ENCODE results near the gene NADK.
A peak's percentile ranks its signal among the peaks of the same experiment; 100 is the strongest.

Gene NADK

DNA sequence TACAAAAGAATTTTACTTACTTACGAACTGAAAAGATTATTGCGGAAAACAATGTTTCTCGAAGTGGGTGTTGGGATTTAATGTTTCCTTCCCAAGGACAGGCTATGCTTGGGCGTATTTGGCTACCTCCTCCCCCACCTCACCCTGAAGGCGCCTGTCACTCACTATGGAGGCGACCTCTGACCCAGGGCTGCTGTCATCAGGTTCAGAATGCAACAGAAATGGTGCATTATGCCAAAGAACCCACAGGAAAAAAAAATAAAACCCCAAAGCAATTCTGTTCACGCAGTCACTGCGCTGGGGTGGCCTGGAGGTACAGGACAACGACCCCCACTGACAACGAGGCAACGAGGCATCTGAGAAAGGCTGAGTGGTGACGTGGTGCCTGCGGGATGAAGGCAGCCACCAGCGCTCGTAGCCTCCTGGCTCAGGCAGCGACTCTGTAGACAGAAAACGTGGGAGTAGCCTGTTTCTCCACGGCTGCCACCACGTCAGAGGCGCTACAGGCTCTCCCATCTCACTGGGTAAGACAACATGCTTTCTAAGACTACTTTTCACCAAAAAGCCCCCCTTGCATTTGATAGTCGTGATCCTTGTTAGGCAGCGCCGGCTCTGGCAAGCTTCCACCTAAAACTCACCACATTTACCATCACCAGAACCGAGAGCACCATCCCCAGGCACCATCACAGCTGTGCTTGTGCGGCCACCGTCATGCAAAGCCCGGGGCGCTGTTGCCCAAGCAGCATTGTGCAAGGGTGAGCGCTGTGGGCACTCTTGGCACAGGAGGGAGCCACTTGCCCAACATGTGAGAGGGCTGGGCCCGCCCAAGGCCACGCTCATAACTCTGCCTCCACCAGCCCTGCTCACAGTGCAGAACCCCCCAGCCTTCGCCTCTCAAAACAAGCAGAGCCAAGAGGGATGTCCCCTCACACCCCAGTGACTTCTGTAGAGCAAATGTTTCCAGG, 14.3 kb downstream of the NADK start:
- peak; percentile 42 for DNase-seq (ENCODE audit: low read depth)
- TF ChIP-seq, protein P1, sequence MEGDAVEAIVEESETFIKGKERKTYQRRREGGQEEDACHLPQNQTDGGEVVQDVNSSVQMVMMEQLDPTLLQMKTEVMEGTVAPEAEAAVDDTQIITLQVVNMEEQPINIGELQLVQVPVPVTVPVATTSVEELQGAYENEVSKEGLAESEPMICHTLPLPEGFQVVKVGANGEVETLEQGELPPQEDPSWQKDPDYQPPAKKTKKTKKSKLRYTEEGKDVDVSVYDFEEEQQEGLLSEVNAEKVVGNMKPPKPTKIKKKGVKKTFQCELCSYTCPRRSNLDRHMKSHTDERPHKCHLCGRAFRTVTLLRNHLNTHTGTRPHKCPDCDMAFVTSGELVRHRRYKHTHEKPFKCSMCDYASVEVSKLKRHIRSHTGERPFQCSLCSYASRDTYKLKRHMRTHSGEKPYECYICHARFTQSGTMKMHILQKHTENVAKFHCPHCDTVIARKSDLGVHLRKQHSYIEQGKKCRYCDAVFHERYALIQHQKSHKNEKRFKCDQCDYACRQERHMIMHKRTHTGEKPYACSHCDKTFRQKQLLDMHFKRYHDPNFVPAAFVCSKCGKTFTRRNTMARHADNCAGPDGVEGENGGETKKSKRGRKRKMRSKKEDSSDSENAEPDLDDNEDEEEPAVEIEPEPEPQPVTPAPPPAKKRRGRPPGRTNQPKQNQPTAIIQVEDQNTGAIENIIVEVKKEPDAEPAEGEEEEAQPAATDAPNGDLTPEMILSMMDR (IDR thresholded peaks at IDR 0.05; ENCODE audit: low read length, missing control alignments), result no peak
- H3K4me3 ChIP-seq (replicated peaks; ENCODE audit: low read depth, low read length), result no peak overlapping the region

DNA sequence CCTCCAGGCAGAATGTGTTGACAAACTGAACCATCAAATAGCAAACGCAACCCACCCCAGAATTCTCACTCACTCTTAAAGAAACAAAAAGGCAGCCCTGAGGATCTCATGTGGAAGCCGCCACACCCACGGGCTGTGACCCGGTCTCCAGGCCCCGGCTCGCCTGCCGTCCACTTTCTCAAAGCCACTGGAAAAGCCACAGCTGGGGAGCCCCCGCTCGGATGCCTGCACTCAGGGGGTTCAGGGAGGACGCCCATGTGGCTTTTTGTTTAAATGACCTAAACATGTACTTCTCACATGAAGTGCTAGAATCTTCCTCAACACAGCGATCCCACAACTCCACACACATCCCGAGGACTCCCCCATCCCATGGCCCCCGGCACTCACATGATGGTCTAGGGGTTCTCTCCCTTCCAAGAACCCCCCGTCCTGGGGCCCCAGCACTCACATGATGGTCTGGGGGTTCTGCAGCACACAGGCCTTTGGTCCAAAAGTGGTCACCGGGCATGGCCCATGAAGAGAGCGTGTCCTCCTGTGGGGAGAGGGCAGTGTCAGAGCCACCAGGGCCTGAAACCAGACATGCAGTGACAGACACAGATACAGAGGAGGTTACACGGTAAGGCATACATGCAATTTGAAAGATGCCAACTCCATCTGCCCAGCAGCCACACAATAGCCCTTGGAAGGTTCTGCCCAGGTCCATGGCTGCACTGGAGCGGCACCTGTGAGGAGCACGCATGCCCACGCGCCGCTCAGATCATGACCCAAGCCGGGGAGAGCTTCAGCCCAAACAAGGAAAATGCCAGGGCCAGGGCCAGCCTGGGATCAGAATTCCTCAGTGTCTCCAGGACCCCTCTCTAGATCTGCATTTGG, 16.5 kb downstream of the NADK start:
- H3K4me3 ChIP-seq (replicated peaks; ENCODE audit: low read depth, low read length), result no peak overlapping the region
- no peak for DNase-seq (ENCODE audit: low read depth)
- TF ChIP-seq, protein P1 (IDR thresholded peaks at IDR 0.05; ENCODE audit: low read length, missing control alignments), result no peak

DNA sequence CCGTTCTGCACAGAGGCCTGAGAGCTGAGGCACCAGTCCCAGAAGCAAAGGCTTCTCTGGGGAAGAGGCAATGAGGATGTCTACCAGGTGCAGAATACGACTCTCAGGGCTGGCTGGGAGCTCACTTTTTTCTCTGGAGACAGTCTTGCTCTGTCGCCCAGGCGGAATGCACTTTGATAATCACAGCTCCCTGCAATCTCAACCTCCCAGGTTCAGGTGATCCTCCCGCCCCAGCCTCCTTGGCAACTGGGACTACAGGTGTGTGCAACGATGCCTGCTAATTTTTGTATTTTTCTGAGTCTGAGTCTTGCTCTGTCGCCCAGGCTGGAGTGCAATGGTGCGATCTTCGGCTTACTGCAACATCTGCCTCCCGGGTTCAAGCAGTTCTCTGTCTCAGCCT, 17.6 kb downstream of the NADK start:
- TF ChIP-seq, protein P1 (IDR thresholded peaks at IDR 0.05; ENCODE audit: low read length, missing control alignments), result no peak
- DNase-seq (ENCODE audit: low read depth), result no peak
- H3K4me3 ChIP-seq (replicated peaks; ENCODE audit: low read depth, low read length), result no peak overlapping the region

DNA sequence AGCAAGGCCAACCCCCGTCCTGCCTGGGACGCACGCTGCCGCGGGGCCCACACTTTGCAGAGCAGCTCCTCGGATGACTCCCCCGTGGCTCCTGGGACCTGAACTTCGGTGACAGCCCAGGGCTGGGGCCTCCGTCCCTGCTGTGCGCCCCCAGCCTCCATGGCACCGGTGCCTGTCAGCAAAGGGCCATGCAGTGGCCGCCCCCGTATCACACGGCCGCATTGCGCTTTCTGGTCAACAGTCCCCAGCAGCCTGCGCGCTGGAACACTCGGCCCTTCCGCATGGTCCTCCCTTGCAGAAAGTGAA, 18.0 kb downstream of the NADK start:
- H3K4me3 ChIP-seq (replicated peaks; ENCODE audit: low read depth, low read length), result no peak overlapping the region
- DNase-seq (ENCODE audit: low read depth), result no peak
- TF ChIP-seq, protein P1 (IDR thresholded peaks at IDR 0.05; ENCODE audit: low read length, missing control alignments), result no peak

DNA sequence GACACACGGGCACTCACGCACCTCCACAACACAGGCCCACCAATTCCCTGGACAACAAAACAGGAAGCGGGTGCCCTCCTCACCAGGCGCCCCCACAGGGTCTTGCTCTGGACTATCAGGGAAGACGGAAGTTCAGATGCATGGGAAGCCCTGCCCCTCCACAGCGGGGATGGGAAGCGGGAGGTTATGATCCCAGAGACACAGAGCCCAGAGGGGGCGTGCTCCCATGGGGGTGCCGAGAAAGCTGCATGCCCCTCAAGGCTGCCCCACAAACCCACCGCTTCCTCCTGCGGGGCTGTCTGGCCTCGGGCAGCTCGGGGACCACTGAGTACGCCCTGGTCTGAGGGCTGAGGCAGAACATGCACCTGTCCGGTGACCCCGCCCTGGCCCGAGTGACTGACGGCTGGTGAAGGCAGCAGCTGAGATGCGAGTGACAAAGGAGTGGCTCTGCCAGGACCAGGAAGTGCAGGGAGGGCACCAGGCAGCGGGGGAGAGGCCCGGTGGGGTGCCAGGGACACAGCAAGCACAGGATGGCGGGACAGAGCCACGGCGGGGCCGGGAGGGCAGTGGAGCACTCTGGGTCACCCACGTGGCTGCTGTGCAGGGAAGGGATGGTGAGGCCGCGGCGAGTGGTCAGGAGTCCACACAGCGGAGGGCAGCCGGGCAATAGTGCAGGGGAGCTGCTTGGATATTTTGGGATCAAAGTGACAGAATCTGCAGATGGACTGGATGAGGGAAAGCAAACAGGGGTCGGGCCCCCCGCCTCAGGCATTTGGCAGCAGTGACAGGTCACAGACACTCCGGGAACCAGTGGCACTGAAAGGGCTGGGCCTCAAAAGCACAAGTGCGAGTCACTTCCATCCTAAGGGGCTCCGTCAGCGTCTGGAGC, 18.6 kb downstream of the NADK start:
- TF ChIP-seq, protein P1 (IDR thresholded peaks at IDR 0.05; ENCODE audit: low read length, missing control alignments), result no peak
- no peak for DNase-seq (ENCODE audit: low read depth)
- H3K4me3 ChIP-seq (replicated peaks; ENCODE audit: low read depth, low read length), result no peak overlapping the region

DNA sequence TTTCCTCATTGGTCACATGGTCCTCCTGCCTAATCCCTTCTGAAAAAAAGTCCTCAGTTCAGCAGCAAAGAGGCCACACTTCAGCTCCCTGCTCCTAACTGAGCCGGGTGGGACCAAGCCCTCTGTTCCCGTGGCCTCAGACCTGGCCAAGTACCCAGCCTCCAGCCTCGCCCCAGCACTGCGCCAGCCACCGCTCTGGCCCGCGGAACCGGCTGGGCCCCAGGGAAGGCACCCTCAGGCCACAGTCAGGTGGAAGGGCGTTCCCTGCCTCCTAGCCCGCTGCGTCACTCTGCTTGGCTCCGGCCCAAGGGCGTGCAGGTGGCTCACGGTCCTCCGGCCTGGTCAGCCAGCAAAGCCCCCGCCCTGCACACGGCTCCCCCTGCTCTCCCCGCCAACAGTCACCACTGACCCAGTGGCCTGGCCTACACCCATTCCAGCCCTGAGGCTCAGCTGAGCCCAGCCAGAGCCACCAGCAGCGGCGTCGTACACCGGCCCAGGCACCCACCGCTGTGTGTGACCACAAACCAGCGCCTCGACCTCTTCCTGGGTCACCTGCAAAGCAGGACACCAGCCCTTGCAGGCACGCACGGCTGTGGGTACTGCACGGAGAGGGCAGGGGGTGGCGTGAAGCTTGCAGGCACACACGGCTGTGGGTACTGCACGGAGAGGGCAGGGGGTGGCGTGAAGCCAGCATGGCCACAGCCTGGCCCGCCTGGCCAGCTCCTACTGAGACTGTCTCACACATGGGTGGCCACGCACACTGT, 19.4 kb downstream of the NADK start:
- no peak overlapping the region for H3K4me3 ChIP-seq (replicated peaks; ENCODE audit: low read depth, low read length)
- TF ChIP-seq, protein P1 (IDR thresholded peaks at IDR 0.05; ENCODE audit: low read length, missing control alignments), result no peak
- no peak for DNase-seq (ENCODE audit: low read depth)

Data from fibroblast of pulmonary artery (primary cell).